WTC11 (cell line): Measurements from ENCODE around the gene TTC28. TPM values are rescaled to one million over a fixed set of nuclear protein-coding genes. Genes with fewer than 3 reads are reported as not detected.
"Not testable (repeated sequence)": the region's sequence is repeated elsewhere in the genome, so short reads cannot be mapped to it uniquely, and the experiment has no call there.

ENCODE experiments used
- ATAC-seq: fragments of 200-7000 bp; cut with Tn5 transposase; 2 replicates; pipeline ENCODE4 v1.10.0; 2021; ENCODE audit warnings: mild to moderate bottlenecking, moderate library complexity
- CTCF ChIA-PET: fragments of 300-600 bp; sonication (Branson Sonifier 250); formaldehyde crosslinking; loops from one replicate; lab custom pipeline; 2021; ENCODE audit warnings: antibody characterized with exemption; lab: Charles Lee
- POLR2A ChIA-PET: fragments of 350-600 bp; sonication (Branson Sonifier 250); formaldehyde crosslinking; loops from one replicate; lab custom pipeline; 2021; ENCODE audit warnings: antibody characterized with exemption; lab: Charles Lee
- DNase-seq: peaks from one replicate; pipeline ENCODE4 v3.0.0; 2021; ENCODE audit warnings: low spot score
- H3K27ac Mint-ChIP-seq: 2 replicates; pipeline ENCODE4 v1.8.0; 2021; ENCODE audit warnings: mixed read lengths
- H3K27me3 Mint-ChIP-seq: 2 replicates; pipeline ENCODE4 v1.8.0; 2021; ENCODE audit warnings: low read depth, mild to moderate bottlenecking, moderate library complexity, mixed read lengths
- H3K36me3 Mint-ChIP-seq: 2 replicates; pipeline ENCODE4 v1.8.0; 2021; ENCODE audit warnings: mixed read lengths
- H3K4me1 Mint-ChIP-seq: 2 replicates; pipeline ENCODE4 v1.8.0; 2022; ENCODE audit warnings: mixed read lengths
- H3K4me3 Mint-ChIP-seq: 2 replicates; pipeline ENCODE4 v1.8.0; 2021; ENCODE audit warnings: mild to moderate bottlenecking, moderate library complexity, mixed read lengths
- H3K9me3 Mint-ChIP-seq: 2 replicates; pipeline ENCODE4 v1.8.0; 2021; ENCODE audit warnings: mixed read lengths
- CBFB ChIP-seq: sonication (generic); formaldehyde crosslinking; IDR thresholded peaks from 2 replicates; pipeline ENCODE4 v1.8.1; 2022; ENCODE audit warnings: mild to moderate bottlenecking, low read depth, missing genetic modification reagents
- CREB1 ChIP-seq: sonication (generic); formaldehyde crosslinking; IDR thresholded peaks from 2 replicates; pipeline ENCODE4 v1.8.0; 2023; ENCODE audit warnings: mild to moderate bottlenecking, missing genetic modification reagents
- FOXP1 ChIP-seq: sonication (generic); formaldehyde crosslinking; IDR thresholded peaks from 2 replicates; pipeline ENCODE4 v1.8.0; 2022; ENCODE audit warnings: missing genetic modification reagents, mild to moderate bottlenecking, moderate library complexity, borderline replicate concordance
- JAZF1 ChIP-seq: fragments of 250-450 bp; sonication (Bioruptor Pico); IDR thresholded peaks from 2 replicates; pipeline ENCODE4 v1.9.0; 2021; ENCODE audit warnings: moderate library complexity, mild to moderate bottlenecking, inconsistent platforms
- JUN ChIP-seq: sonication (generic); formaldehyde crosslinking; IDR thresholded peaks from 2 replicates; pipeline ENCODE4 v1.8.0; 2023; ENCODE audit warnings: mild to moderate bottlenecking, missing genetic modification reagents
- NR1H2 ChIP-seq: sonication (generic); formaldehyde crosslinking; IDR thresholded peaks from 2 replicates; pipeline ENCODE4 v1.9.0; 2021; ENCODE audit warnings: mild to moderate bottlenecking, moderate library complexity, missing genetic modification reagents
- NR2C2 ChIP-seq: sonication (generic); formaldehyde crosslinking; IDR thresholded peaks from 2 replicates; pipeline ENCODE4 v1.8.0; 2022; ENCODE audit warnings: mild to moderate bottlenecking, missing genetic modification reagents
- OVOL2 ChIP-seq: fragments of 250-450 bp; sonication (Bioruptor Pico); IDR thresholded peaks from 2 replicates; pipeline ENCODE4 v1.9.0; 2021; ENCODE audit warnings: mild to moderate bottlenecking, borderline replicate concordance
- PRRX2 ChIP-seq: fragments of 250-450 bp; sonication (Bioruptor Pico); IDR thresholded peaks from 2 replicates; pipeline ENCODE4 v1.8.0; 2021; ENCODE audit warnings: mild to moderate bottlenecking
- SOX15 ChIP-seq: fragments of 250-450 bp; sonication (Bioruptor Pico); IDR thresholded peaks from 2 replicates; pipeline ENCODE4 v1.9.0; 2021; ENCODE audit warnings: mild to moderate bottlenecking
- SP1 ChIP-seq: sonication (generic); formaldehyde crosslinking; conservative IDR thresholded peaks from 2 replicates; pipeline ENCODE4 v1.8.1; 2022; ENCODE audit warnings: missing genetic modification reagents
- ZNF317 ChIP-seq: sonication (generic); formaldehyde crosslinking; IDR thresholded peaks from 2 replicates; pipeline ENCODE4 v1.8.1; 2023; ENCODE audit warnings: low read depth, mild to moderate bottlenecking, moderate library complexity, missing genetic modification reagents, borderline replicate concordance
- total RNA-seq: library from RNA; stranded (reverse); gene quantifications from 3 replicates; pipeline ENCODE4 v1.2.3, GENCODE V29; 2021
- TF ChIP-seq, protein P1 (sequence below): sonication (generic); formaldehyde crosslinking; IDR thresholded peaks from 2 replicates; pipeline ENCODE4 v1.8.1; 2023; ENCODE audit warnings: mild to moderate bottlenecking, moderate library complexity, missing genetic modification reagents
- TF ChIP-seq, protein P2 (sequence below): fragments of 200-600 bp; IDR thresholded peaks from 2 replicates; pipeline ENCODE4 v1.8.0; 2022; ENCODE audit warnings: antibody characterized with exemption
- TF ChIP-seq, protein P3 (sequence below): fragments of 250-450 bp; sonication (Bioruptor Pico); conservative IDR thresholded peaks from 2 replicates; pipeline ENCODE4 v1.9.0; 2021; ENCODE audit warnings: mild to moderate bottlenecking
- TF ChIP-seq, protein P4 (sequence below): sonication (generic); formaldehyde crosslinking; conservative IDR thresholded peaks from 2 replicates; pipeline ENCODE4 v1.8.1; 2022; ENCODE audit warnings: mild to moderate bottlenecking, missing genetic modification reagents
- TF ChIP-seq, protein P5 (sequence below): sonication (generic); formaldehyde crosslinking; IDR thresholded peaks from 2 replicates; pipeline ENCODE4 v1.8.0; 2022; ENCODE audit warnings: mild to moderate bottlenecking, missing genetic modification reagents

Gene TTC28
- total RNA-seq, 1 experiment from 2014 or later: 13.0 TPM

DNA sequence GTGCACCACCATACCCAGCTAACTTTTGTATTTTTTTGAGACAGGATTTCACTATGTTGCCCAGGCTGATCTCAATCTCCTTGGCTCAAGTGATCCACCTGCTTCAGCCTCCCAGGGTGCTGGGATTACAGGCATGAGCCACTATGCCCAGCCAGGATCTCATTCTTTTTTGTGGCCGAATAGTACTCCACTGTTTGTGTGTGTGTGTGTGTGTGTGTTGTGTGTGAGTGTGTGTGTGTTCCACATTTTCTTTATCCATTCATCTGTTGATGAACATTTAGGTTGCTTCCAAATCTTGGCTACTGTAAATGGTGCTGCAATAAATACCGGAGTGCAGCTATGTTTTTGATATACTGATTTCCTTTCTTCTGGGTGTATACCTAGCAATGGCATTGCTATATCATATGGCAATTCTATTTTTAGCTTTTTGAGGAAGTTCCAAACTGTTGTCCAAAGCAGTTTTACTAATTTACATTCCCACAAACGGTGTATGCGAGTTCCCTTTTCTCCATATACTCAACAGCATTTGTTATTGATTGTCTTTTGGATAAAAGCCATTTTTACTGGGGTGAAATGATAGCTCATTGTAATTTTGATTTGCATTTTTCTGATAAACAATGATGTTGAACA lies 105.4 kb downstream of the TTC28 start:
- Mint-ChIP-seq H3K36me3 (no peaks in the 10 kb centered on the region), H3K4me3 (no peak overlapping the region), H3K4me1 (peaks cover 4% of the 10 kb centered on the region; the same call in 1 of the 2 replicates), H3K27me3 (no peaks in the 10 kb centered on the region), H3K27ac (no peak overlapping the region), H3K9me3 (no peaks in the 10 kb centered on the region)
- TF ChIP-seq SP1 (no peak), SOX15 (CRISPR knock-in tag) (no peak), PRRX2 (CRISPR knock-in tag) (no peak), OVOL2 (no peak), ZNF317 (no peak), JUN (no peak), CREB1 (no peak), FOXP1 (CRISPR knock-in tag) (no peak), CBFB (no peak), JAZF1 (CRISPR knock-in tag) (no peak), NR1H2 (CRISPR knock-in tag) (no peak)
- TF ChIP-seq, protein P1, sequence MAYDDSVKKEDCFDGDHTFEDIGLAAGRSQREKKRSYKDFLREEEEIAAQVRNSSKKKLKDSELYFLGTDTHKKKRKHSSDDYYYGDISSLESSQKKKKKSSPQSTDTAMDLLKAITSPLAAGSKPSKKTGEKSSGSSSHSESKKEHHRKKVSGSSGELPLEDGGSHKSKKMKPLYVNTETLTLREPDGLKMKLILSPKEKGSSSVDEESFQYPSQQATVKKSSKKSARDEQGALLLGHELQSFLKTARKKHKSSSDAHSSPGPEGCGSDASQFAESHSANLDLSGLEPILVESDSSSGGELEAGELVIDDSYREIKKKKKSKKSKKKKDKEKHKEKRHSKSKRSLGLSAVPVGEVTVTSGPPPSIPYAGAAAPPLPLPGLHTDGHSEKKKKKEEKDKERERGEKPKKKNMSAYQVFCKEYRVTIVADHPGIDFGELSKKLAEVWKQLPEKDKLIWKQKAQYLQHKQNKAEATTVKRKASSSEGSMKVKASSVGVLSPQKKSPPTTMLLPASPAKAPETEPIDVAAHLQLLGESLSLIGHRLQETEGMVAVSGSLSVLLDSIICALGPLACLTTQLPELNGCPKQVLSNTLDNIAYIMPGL: no peak
- TF ChIP-seq, protein P2, sequence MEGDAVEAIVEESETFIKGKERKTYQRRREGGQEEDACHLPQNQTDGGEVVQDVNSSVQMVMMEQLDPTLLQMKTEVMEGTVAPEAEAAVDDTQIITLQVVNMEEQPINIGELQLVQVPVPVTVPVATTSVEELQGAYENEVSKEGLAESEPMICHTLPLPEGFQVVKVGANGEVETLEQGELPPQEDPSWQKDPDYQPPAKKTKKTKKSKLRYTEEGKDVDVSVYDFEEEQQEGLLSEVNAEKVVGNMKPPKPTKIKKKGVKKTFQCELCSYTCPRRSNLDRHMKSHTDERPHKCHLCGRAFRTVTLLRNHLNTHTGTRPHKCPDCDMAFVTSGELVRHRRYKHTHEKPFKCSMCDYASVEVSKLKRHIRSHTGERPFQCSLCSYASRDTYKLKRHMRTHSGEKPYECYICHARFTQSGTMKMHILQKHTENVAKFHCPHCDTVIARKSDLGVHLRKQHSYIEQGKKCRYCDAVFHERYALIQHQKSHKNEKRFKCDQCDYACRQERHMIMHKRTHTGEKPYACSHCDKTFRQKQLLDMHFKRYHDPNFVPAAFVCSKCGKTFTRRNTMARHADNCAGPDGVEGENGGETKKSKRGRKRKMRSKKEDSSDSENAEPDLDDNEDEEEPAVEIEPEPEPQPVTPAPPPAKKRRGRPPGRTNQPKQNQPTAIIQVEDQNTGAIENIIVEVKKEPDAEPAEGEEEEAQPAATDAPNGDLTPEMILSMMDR: no peak
- TF ChIP-seq, protein P3, sequence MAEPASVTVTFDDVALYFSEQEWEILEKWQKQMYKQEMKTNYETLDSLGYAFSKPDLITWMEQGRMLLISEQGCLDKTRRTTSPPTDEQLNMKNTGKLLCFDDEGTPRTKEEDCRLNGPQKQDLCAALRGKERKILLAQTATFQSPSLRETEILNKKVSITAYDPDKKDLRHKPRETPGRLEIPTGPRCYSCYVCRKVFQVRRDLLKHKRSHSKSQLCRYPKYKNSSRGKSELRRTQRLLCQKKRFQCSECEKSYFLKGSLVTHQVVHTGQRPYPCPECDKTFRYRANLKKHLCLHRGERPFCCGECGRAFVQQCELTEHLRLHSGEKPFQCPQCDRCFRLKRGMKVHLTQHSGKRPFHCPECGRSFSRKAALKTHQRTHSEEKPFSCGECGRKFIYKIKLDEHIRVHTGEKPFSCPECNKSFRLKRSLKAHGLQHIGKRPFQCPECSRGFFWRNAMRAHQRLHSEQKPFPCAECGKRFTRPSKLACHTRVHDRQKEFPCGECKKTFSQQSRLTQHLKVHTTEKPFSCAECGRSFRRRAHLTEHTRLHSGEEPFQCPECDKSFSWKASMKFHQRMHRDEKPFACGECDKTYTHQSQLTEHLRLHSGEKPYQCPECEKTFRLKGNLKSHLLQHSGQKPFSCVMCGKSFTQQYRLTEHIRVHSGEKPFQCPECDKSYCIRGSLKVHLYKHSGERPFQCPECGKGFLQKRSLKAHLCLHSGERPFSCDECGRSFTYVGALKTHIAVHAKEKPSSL (CRISPR knock-in tag): no peak
- no peak for ATAC-seq
- ChIA-PET POLR2A (interaction anchor here (0.7 kb wide), 1 partner anchor 175 kb away, joined by 8 read pairs; no protein-coding TSS in a partner anchor), CTCF (no interaction called here)
- no peak for DNase-seq

DNA sequence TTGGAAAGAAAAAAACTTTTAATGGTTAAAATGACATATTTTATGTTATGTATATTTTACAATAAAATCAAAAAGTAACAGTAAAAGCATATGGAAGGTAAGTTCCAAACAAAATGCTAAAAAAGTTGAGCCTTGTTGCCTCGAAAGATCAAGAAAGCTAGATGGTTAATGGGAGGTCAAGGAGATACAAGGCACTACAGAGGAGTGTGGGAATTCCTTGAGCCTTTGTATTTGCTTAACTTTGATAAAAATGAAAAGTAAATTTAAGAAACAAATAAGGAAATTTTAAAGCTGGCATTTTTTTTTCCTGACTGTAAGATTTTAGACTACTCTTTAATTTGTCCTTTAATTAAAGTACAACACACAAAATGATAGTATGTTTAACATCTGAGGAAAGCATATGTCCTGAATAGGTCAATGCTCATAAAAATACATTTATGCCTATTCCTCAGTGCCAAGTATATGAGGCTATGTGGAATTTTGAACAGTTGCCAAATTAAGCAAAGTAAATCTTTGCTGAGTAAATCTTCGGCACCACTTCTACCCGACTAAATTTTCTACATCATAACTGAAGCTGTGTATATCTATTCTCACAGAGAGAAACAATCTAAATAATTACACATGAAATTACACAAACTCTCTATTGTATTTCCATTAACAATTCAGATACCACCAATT lies 108.8 kb downstream of the TTC28 start:
- H3K4me1 Mint-ChIP-seq: peaks cover 4% of the 10 kb centered on the region; the same call in 1 of the 2 replicates
- TF ChIP-seq, protein P4, sequence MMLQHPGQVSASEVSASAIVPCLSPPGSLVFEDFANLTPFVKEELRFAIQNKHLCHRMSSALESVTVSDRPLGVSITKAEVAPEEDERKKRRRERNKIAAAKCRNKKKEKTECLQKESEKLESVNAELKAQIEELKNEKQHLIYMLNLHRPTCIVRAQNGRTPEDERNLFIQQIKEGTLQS: no peak
- TF ChIP-seq, protein P5, sequence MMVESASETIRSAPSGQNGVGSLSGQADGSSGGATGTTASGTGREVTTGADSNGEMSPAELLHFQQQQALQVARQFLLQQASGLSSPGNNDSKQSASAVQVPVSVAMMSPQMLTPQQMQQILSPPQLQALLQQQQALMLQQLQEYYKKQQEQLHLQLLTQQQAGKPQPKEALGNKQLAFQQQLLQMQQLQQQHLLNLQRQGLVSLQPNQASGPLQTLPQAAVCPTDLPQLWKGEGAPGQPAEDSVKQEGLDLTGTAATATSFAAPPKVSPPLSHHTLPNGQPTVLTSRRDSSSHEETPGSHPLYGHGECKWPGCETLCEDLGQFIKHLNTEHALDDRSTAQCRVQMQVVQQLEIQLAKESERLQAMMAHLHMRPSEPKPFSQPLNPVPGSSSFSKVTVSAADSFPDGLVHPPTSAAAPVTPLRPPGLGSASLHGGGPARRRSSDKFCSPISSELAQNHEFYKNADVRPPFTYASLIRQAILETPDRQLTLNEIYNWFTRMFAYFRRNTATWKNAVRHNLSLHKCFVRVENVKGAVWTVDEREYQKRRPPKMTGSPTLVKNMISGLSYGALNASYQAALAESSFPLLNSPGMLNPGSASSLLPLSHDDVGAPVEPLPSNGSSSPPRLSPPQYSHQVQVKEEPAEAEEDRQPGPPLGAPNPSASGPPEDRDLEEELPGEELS (CRISPR knock-in tag): no peak
- no peak for TF ChIP-seq CBFB
- TF ChIP-seq NR2C2: no peak
- DNase-seq: no peak
- ChIA-PET POLR2A (no interaction called here), CTCF (interaction anchor here (1.0 kb wide), 1 partner anchor 469 kb away, joined by 3 read pairs; no protein-coding TSS in a partner anchor)
- H3K27ac Mint-ChIP-seq: no peak overlapping the region
- H3K9me3 Mint-ChIP-seq: no peaks in the 10 kb centered on the region
- H3K4me3 Mint-ChIP-seq: no peak overlapping the region
- no peaks in the 10 kb centered on the region for H3K27me3 Mint-ChIP-seq
- H3K36me3 Mint-ChIP-seq: no peaks in the 10 kb centered on the region
- no peak for ATAC-seq

DNA sequence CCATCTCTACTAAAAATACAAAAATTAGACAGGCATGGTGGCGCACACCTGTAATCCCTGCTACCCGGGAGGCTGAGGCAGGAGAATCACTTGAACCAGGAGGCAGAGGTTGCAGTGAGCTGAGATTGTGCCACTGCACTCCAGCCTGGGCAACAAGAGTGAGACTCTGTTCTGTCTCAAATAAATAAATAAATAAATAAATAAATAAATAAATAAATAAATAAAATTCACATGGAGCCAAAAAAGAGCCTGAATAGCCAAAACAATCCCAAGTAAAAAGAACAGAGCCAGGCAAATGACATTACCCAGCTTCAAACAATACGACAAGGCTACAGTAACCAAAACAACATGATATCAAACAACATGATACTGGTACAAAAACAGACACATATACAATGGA lies 110.7 kb downstream of the TTC28 start:
- H3K27me3 Mint-ChIP-seq, H3K27ac Mint-ChIP-seq, H3K4me3 Mint-ChIP-seq, H3K4me1 Mint-ChIP-seq, H3K9me3 Mint-ChIP-seq, POLR2A ChIA-PET, DNase-seq, ATAC-seq, H3K36me3 Mint-ChIP-seq: not testable (repeated sequence)
- CTCF ChIA-PET: interaction anchor here (0.6 kb wide), 1 partner anchor 45 kb away, joined by 3 read pairs; no protein-coding TSS in a partner anchor
